Panc1 (cell line): Measurements from ENCODE around the gene OGFOD3. TPM values are rescaled to one million over a fixed set of nuclear protein-coding genes. Genes with fewer than 3 reads are reported as not detected.
"Not testable (repeated sequence)": the region's sequence is repeated elsewhere in the genome, so short reads cannot be mapped to it uniquely, and the experiment has no call there.

Experiments
- ATAC-seq: fragments of 200-7000 bp; cut with Tn5 transposase; 2 replicates; pipeline ENCODE4 v1.9.1; 2020; ENCODE audit warnings: mild to moderate bottlenecking, moderate library complexity
- BruUV-seq: library from RNA; stranded (reverse); fragments of 400-500 nt; replicated peaks from 2 replicates; lab custom pipeline; 2021; lab: Mats Ljungman, UMichigan
- CTCF ChIA-PET: fragments of 300-600 bp; sonication (Branson Sonifier 250); formaldehyde crosslinking; loops from one replicate; lab custom pipeline; 2022; ENCODE audit warnings: antibody characterized with exemption; lab: Charles Lee
- POLR2A ChIA-PET: fragments of 300-600 bp; sonication (Branson Sonifier 250); formaldehyde crosslinking; loops from one replicate; lab custom pipeline; 2022; ENCODE audit warnings: antibody characterized with exemption; lab: Charles Lee
- DNase-seq: peaks from one replicate; pipeline ENCODE4 v3.0.0-alpha.2; 2010; ENCODE audit warnings: low read depth, low spot score
- H3K27ac ChIP-seq: 2 replicates; pipeline ENCODE4 v1.5.1; 2011; ENCODE audit warnings: mild to moderate bottlenecking, low read length, inconsistent platforms
- H3K27me3 ChIP-seq: fragments of 200-500 bp; sonication (Bioruptor generic); 2 replicates; pipeline ENCODE4 v1.6.0; 2014; ENCODE audit warnings: low read length, inconsistent platforms; ENCODE audit not compliant: control insufficient read depth, insufficient read depth
- H3K36me3 ChIP-seq: fragments of 200-500 bp; sonication (Bioruptor generic); 2 replicates; pipeline ENCODE4 v1.5.1; 2014; ENCODE audit warnings: inconsistent platforms, mild to moderate bottlenecking, low read length, moderate library complexity; ENCODE audit not compliant: control insufficient read depth, insufficient read depth
- H3K4me1 ChIP-seq: 2 replicates; pipeline ENCODE4 v1.5.1; 2011; ENCODE audit warnings: inconsistent platforms, mild to moderate bottlenecking, low read length, moderate library complexity; ENCODE audit not compliant: control insufficient read depth, insufficient read depth
- H3K4me3 ChIP-seq, 2 experiments: 2 replicates each; pipeline ENCODE4 v1.5.1; 2011 to 2012; ENCODE audit warnings: low read depth in 2 of 2, low read length in 2 of 2, mild to moderate bottlenecking in 2 of 2, inconsistent platforms in 1 of 2, moderate library complexity in 1 of 2
- H3K9me3 ChIP-seq: fragments of 200-500 bp; sonication (Bioruptor generic); 2 replicates; pipeline ENCODE4 v1.5.1; 2014; ENCODE audit warnings: low read depth, mild to moderate bottlenecking, inconsistent platforms, low read length, moderate library complexity; ENCODE audit not compliant: control insufficient read depth, insufficient read depth
- POLR2AphosphoS5 ChIP-seq: IDR thresholded peaks from 2 replicates; pipeline ENCODE4 v1.6.1; 2012; ENCODE audit warnings: mild to moderate bottlenecking, low read depth, low read length, moderate library complexity
- REST ChIP-seq, 2 experiments: IDR thresholded peaks; 2 replicates each; pipeline ENCODE4 v1.6.1; 2011 to 2012; ENCODE audit warnings: low read depth in 2 of 2, control low read depth in 1 of 2, low read length in 1 of 2, mild to moderate bottlenecking in 1 of 2, moderate library complexity in 1 of 2; ENCODE audit not compliant: insufficient read depth in 1 of 2
- SIN3A ChIP-seq: IDR thresholded peaks from 2 replicates; pipeline ENCODE4 v1.6.1; 2012; ENCODE audit warnings: low read depth, mild to moderate bottlenecking, low read length, moderate library complexity, borderline replicate concordance; ENCODE audit not compliant: insufficient read depth
- TCF7L2 ChIP-seq: IDR thresholded peaks from 2 replicates; pipeline ENCODE4 v1.6.1; 2011; ENCODE audit warnings: mild to moderate bottlenecking, low read depth, low read length, inconsistent platforms
- in situ Hi-C: cut with HindIII; loops from 2 replicates; pipeline ENCODE4 v1.10.0; 2016; ENCODE audit warnings: low sequenced_read_pairs, low pct_unique_long_range_greater_than_20kb
- intact Hi-C: fragments of 100-400 bp; cut with micrococcal nuclease; formaldehyde crosslinking; loops from one replicate; pipeline ENCODE4 v1.10.0; 2022; ENCODE audit not compliant: unreplicated experiment
- total RNA-seq: library from RNA; stranded (reverse); gene quantifications from one replicate; pipeline ENCODE4 v1.2.1, GENCODE V29; 2021; ENCODE audit not compliant: unreplicated experiment
- TF ChIP-seq, protein P1 (sequence below): fragments of 450-650 bp; IDR thresholded peaks from 2 replicates; pipeline ENCODE4 v1.5.1; 2017; ENCODE audit warnings: mild to moderate bottlenecking

OGFOD3 gene
- total RNA-seq, 1 experiment from 2014 or later: 53.9 TPM

GRCh38 chr17:82414548-82415281, 3.7 kb downstream of the OGFOD3 start:
- Histone ChIP-seq H3K9me3 (no peaks in the 10 kb centered on the region), H3K4me1 (peaks cover 17% of the 10 kb centered on the region), H3K27me3 (no peaks in the 10 kb centered on the region), H3K36me3 (peaks cover 3% of the 10 kb centered on the region; the same call in 1 of the 2 replicates), H3K27ac (no peak overlapping the region), H3K4me3 (no peak overlapping the region)
- intact Hi-C loops: no loop called here
- in situ Hi-C loops: loop anchor here (5.0 kb wide), 1 partner anchor 67 kb away; no protein-coding TSS in a partner anchor
- POLR2A ChIA-PET: no interaction called here
- CTCF ChIA-PET: interaction anchor here (0.7 kb wide), 1 partner anchor 114 kb away, joined by 5 read pairs; no protein-coding TSS in a partner anchor
- no TSS peak for BruUV-seq
- TF ChIP-seq POLR2AphosphoS5: no peak
- TF ChIP-seq, protein P1, sequence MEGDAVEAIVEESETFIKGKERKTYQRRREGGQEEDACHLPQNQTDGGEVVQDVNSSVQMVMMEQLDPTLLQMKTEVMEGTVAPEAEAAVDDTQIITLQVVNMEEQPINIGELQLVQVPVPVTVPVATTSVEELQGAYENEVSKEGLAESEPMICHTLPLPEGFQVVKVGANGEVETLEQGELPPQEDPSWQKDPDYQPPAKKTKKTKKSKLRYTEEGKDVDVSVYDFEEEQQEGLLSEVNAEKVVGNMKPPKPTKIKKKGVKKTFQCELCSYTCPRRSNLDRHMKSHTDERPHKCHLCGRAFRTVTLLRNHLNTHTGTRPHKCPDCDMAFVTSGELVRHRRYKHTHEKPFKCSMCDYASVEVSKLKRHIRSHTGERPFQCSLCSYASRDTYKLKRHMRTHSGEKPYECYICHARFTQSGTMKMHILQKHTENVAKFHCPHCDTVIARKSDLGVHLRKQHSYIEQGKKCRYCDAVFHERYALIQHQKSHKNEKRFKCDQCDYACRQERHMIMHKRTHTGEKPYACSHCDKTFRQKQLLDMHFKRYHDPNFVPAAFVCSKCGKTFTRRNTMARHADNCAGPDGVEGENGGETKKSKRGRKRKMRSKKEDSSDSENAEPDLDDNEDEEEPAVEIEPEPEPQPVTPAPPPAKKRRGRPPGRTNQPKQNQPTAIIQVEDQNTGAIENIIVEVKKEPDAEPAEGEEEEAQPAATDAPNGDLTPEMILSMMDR: no peak; the same call in none of the 2 replicates
- no peak for TF ChIP-seq SIN3A
- TF ChIP-seq TCF7L2: no peak
- TF ChIP-seq REST (IDR thresholded peaks at IDR 0.05; ENCODE audit: insufficient read depth in 1 of 2, low read depth in 2 of 2, low read length in 1 of 2): peak; percentile 98 to 100
- no peak for DNase-seq
- ATAC-seq: peak; percentile 74

GRCh38 chr17:82412535-82413520, 5.6 kb downstream of the OGFOD3 start:
- Histone ChIP-seq H3K9me3 (no peaks in the 10 kb centered on the region), H3K36me3 (no peaks in the 10 kb centered on the region), H3K27ac (no peak overlapping the region), H3K4me1 (peaks cover 9% of the 10 kb centered on the region), H3K4me3 (no peak overlapping the region), H3K27me3 (no peaks in the 10 kb centered on the region)
- DNase-seq (no peak), ATAC-seq (peak; percentile 3; the same call in 1 of the 2 replicates)
- TF ChIP-seq SIN3A (no peak), TCF7L2 (no peak), POLR2AphosphoS5 (no peak), REST (IDR thresholded peaks at IDR 0.05; ENCODE audit: insufficient read depth in 1 of 2, low read depth in 2 of 2, low read length in 1 of 2) (no peak)
- TF ChIP-seq, protein P1: no peak
- intact Hi-C loops: loop anchor here (1.0 kb wide), 1 partner anchor 62 kb away; no protein-coding TSS in a partner anchor
- in situ Hi-C loops: no loop called here
- ChIA-PET CTCF (no interaction called here), POLR2A (no interaction called here)
- no TSS peak for BruUV-seq

DNA sequence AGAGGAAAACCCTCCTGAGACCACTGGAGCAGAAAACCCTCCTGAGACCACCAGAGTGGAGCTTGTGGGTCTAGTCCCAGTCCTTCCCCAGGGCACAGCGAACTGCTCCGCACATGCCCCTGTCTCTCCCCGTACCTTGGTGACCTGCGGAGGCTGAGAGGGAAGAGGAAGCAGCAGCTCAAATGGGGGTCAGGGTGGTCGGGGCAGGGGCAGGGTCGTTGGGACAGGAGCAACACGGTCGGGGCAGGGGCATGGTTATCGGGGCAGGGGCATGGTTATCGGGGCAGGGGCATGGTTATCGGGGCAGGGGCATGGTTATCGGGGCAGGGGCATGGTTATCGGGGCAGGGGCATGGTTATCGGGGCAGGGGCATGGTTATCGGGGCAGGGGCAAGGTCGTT, 6.3 kb downstream of the OGFOD3 start:
- in situ Hi-C loops, POLR2A ChIA-PET, intact Hi-C loops, DNase-seq, H3K27ac ChIP-seq, BruUV-seq, H3K27me3 ChIP-seq, H3K36me3 ChIP-seq, H3K4me1 ChIP-seq, CTCF ChIA-PET, H3K4me3 ChIP-seq, H3K9me3 ChIP-seq, ATAC-seq: not testable (repeated sequence)
